Measurements from ENCODE around the gene UCHL5.

The UCHL5 gene

DNA sequence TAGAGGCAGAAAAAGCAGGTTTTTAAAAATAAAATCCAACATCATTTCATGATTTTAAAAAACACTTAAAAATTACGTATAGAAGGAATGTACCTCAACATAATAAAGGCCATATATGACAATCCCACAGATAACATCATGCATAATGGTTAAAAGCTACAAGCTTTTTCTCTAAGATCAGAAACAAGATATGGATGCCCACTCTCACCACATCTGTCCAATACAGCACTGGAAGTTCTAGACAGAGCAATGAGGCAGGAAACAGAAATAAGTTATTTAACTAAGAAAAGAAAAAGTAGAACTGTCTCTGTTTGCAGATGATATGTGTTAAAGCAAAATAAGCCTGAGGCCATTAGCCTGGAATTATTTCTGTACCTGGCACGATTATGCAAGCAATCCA is 96.3 kb downstream of the UCHL5 start:
- DNase-seq: no peak
